ENCODE data around the gene CMTR1.

Gene CMTR1

GRCh38 chr6:37489697-37490336 is 56.8 kb downstream of the CMTR1 start:
- no peak overlapping the region for H3K9ac ChIP-seq (ENCODE audit: low read depth, low read length)
- H3K27me3 ChIP-seq (ENCODE audit: insufficient read depth, low read length): no peaks in the 10 kb centered on the region
- H3K4me1 ChIP-seq (ENCODE audit: insufficient read depth, low read length): peaks cover 9% of the 10 kb centered on the region
- H3K4me3 ChIP-seq (ENCODE audit: low read length): no peak overlapping the region
- no peaks in the 10 kb centered on the region for H3K9me3 ChIP-seq (ENCODE audit: insufficient read depth, low read depth, low read length)
- no peaks in the 10 kb centered on the region for H3K36me3 ChIP-seq (ENCODE audit: insufficient read depth, low read depth, low read length)
- H3K27ac ChIP-seq (ENCODE audit: low read length): no peak overlapping the region

- Histone ChIP-seq H3K4me1 (ENCODE audit: insufficient read depth, low read length) (peaks cover 9% of the 10 kb centered on the region), H3K9me3 (ENCODE audit: insufficient read depth, low read depth, low read length) (no peaks in the 10 kb centered on the region), H3K9ac (ENCODE audit: low read depth, low read length) (no peak overlapping the region), H3K27ac (ENCODE audit: low read length) (no peak overlapping the region), H3K36me3 (ENCODE audit: insufficient read depth, low read depth, low read length) (no peaks in the 10 kb centered on the region), H3K4me3 (ENCODE audit: low read length) (no peak overlapping the region), H3K27me3 (ENCODE audit: insufficient read depth, low read length) (no peaks in the 10 kb centered on the region)
These were observed 57.6 kb downstream of the CMTR1 start for GRCh38 chr6:37490536-37491170.

GRCh38 chr6:37491171-37491829 is 58.3 kb downstream of the CMTR1 start:
- H3K9ac ChIP-seq (ENCODE audit: low read depth, low read length): no peak overlapping the region
- no peaks in the 10 kb centered on the region for H3K27me3 ChIP-seq (ENCODE audit: insufficient read depth, low read length)
- H3K27ac ChIP-seq (ENCODE audit: low read length): no peak overlapping the region
- no peak overlapping the region for H3K4me3 ChIP-seq (ENCODE audit: low read length)
- no peaks in the 10 kb centered on the region for H3K9me3 ChIP-seq (ENCODE audit: insufficient read depth, low read depth, low read length)
- H3K36me3 ChIP-seq (ENCODE audit: insufficient read depth, low read depth, low read length): no peaks in the 10 kb centered on the region
- peaks cover 9% of the 10 kb centered on the region for H3K4me1 ChIP-seq (ENCODE audit: insufficient read depth, low read length)

- no peaks in the 10 kb centered on the region for H3K9me3 ChIP-seq (ENCODE audit: insufficient read depth, low read depth, low read length)
- no peak overlapping the region for H3K4me3 ChIP-seq (ENCODE audit: low read length)
- no peak overlapping the region for H3K9ac ChIP-seq (ENCODE audit: low read depth, low read length)
- H3K36me3 ChIP-seq (ENCODE audit: insufficient read depth, low read depth, low read length): no peaks in the 10 kb centered on the region
- H3K27me3 ChIP-seq (ENCODE audit: insufficient read depth, low read length): no peaks in the 10 kb centered on the region
- H3K4me1 ChIP-seq (ENCODE audit: insufficient read depth, low read length): peaks cover 9% of the 10 kb centered on the region
- H3K27ac ChIP-seq (ENCODE audit: low read length): no peak overlapping the region
These were observed 58.8 kb downstream of the CMTR1 start for GRCh38 chr6:37491830-37492208.

DNA sequence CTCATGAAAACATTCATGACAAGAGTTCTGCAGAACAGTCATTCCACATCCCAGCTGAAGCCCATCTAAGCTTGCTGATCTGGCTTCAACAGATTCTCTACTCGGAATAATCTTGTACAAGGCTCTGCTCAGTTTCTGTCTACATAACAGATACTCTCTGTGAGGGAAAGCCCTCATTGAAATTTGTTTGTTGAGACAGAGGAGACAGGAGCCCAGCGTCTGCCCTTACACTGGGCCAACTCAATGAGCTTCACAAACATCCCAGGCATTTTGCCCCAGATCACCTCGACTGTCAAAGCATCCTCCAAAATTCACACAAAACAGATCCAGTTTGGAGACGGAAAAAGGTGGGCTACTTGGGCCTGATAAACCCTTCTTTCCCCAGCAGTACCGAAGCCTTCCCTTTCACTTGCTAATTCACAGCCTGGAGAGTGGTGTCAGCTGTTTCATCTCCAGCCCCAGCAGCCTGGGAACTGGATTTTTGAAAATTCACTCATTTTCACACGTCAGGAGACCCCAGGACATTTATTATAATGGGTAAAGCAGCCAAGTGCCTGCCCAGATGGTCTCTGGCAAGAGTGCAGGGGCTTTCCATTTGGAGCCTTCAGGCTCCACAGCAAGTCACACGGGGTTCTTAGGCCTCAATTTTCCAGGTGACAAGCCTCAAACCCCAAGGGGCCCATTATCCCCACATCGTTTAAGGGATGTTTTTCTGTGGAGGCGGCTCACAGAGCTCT is 59.4 kb downstream of the CMTR1 start:
- no peak overlapping the region for H3K27ac ChIP-seq (ENCODE audit: low read length)
- H3K9me3 ChIP-seq (ENCODE audit: insufficient read depth, low read depth, low read length): no peaks in the 10 kb centered on the region

GRCh38 chr6:37492991-37493660 is 60.1 kb downstream of the CMTR1 start:
- H3K9me3 ChIP-seq (ENCODE audit: insufficient read depth, low read depth, low read length): no peaks in the 10 kb centered on the region
- no peak overlapping the region for H3K9ac ChIP-seq (ENCODE audit: low read depth, low read length)
- H3K4me3 ChIP-seq (ENCODE audit: low read length): peak overlapping the region; percentile 10; the same call in 1 of the 2 replicates
- no peak overlapping the region for H3K27ac ChIP-seq (ENCODE audit: low read length)
- H3K27me3 ChIP-seq (ENCODE audit: insufficient read depth, low read length): no peaks in the 10 kb centered on the region
- H3K36me3 ChIP-seq (ENCODE audit: insufficient read depth, low read depth, low read length): no peaks in the 10 kb centered on the region
- H3K4me1 ChIP-seq (ENCODE audit: insufficient read depth, low read length): peaks cover 9% of the 10 kb centered on the region

More for the DNA sequence above, 59.4 kb downstream of the CMTR1 start:
- no peaks in the 10 kb centered on the region for H3K27me3 ChIP-seq (ENCODE audit: insufficient read depth, low read length)
- H3K4me3 ChIP-seq (ENCODE audit: low read length): peak overlapping the region; percentile 10; the same call in 1 of the 2 replicates
- H3K36me3 ChIP-seq (ENCODE audit: insufficient read depth, low read depth, low read length): no peaks in the 10 kb centered on the region
- no peak overlapping the region for H3K9ac ChIP-seq (ENCODE audit: low read depth, low read length)
- H3K4me1 ChIP-seq (ENCODE audit: insufficient read depth, low read length): peaks cover 9% of the 10 kb centered on the region

DNA sequence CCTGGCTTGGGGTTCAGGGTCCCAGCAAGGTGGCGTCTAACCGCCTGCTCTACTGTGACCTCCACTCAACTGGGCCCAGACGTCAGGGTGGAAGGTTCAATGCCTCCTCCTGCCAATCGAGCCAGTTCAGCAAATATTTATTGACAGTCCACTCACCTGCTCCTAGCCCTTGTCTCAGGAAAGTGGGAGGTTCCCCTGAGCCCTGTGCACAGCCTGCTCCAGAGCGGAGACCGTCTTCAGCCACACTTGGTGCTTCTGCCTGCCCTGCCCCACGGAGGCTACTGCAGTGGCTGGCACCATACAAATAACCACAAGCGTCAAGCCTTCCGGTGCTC is 60.6 kb downstream of the CMTR1 start:
- Histone ChIP-seq H3K9me3 (ENCODE audit: insufficient read depth, low read depth, low read length) (no peaks in the 10 kb centered on the region), H3K36me3 (ENCODE audit: insufficient read depth, low read depth, low read length) (no peaks in the 10 kb centered on the region), H3K27me3 (ENCODE audit: insufficient read depth, low read length) (no peaks in the 10 kb centered on the region), H3K27ac (ENCODE audit: low read length) (no peak overlapping the region), H3K4me3 (ENCODE audit: low read length) (no peak overlapping the region), H3K4me1 (ENCODE audit: insufficient read depth, low read length) (peaks cover 9% of the 10 kb centered on the region), H3K9ac (ENCODE audit: low read depth, low read length) (no peak overlapping the region)

DNA sequence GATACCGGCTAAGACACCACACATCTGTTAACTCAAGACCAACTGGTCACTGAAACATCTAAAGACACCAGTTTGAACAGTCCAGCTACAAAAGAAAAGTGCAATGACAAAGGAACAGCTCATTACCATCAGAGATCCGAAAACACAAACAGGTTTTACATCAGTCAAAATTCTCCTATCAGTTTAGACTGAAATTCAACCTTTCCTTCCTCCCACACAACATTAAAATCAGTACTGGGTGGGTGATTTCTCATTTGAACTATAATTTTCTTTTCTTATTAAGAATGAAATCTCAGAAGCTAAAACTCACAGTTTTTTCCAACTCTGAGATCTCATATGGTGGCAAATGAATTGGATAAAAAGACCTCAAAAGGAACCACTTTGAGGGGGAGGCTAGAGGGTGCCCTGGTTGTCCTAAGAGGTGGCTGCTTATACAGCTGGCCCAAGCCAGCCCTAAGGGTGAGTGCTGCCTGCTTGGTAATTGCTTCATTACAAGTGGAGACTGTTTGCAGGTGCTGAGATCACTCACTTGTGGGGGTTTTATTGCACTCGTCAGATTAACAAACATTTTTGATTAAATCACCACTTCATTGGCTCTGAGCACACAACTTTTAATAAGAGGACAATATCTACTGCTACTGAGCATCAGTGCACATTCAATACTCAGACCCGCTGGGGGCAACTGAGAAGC is 62.4 kb downstream of the CMTR1 start:
- H3K36me3 ChIP-seq (ENCODE audit: insufficient read depth, low read depth, low read length): no peaks in the 10 kb centered on the region
- H3K4me1 ChIP-seq (ENCODE audit: insufficient read depth, low read length): peaks cover 12% of the 10 kb centered on the region
- H3K27me3 ChIP-seq (ENCODE audit: insufficient read depth, low read length): no peaks in the 10 kb centered on the region
- H3K9me3 ChIP-seq (ENCODE audit: insufficient read depth, low read depth, low read length): no peaks in the 10 kb centered on the region
- no peak overlapping the region for H3K9ac ChIP-seq (ENCODE audit: low read depth, low read length)
- H3K27ac ChIP-seq (ENCODE audit: low read length): no peak overlapping the region
- H3K4me3 ChIP-seq (ENCODE audit: low read length): no peak overlapping the region

- no peaks in the 10 kb centered on the region for H3K36me3 ChIP-seq (ENCODE audit: insufficient read depth, low read depth, low read length)
- no peaks in the 10 kb centered on the region for H3K9me3 ChIP-seq (ENCODE audit: insufficient read depth, low read depth, low read length)
- no peak overlapping the region for H3K4me3 ChIP-seq (ENCODE audit: low read length)
- H3K27ac ChIP-seq (ENCODE audit: low read length): no peak overlapping the region
- peaks cover 10% of the 10 kb centered on the region for H3K4me1 ChIP-seq (ENCODE audit: insufficient read depth, low read length)
- no peak overlapping the region for H3K9ac ChIP-seq (ENCODE audit: low read depth, low read length)
- peaks cover 4% of the 10 kb centered on the region; the same call in 1 of the 2 replicates for H3K27me3 ChIP-seq (ENCODE audit: insufficient read depth, low read length)
These were observed 64.2 kb downstream of the CMTR1 start for GRCh38 chr6:37496951-37497885.
